Neural crest cell (in vitro differentiated cells): ENCODE measurements around the gene SIAH3. TPM values are rescaled to one million over a fixed set of nuclear protein-coding genes. Genes with fewer than 3 reads are reported as not detected.

Experiments
- DNase-seq: peaks from one replicate; pipeline ENCODE4 v3.0.0; 2021; ENCODE audit warnings: low read depth, mixed read lengths, low spot score
- H3K27ac Mint-ChIP-seq: one replicate; pipeline ENCODE4 v1.8.0; 2021; ENCODE audit warnings: mild to moderate bottlenecking, mixed read lengths; ENCODE audit not compliant: unreplicated experiment
- H3K27me3 Mint-ChIP-seq: 2 replicates; pipeline ENCODE4 v1.8.0; 2021; ENCODE audit warnings: low read depth, mild to moderate bottlenecking, mixed read lengths
- H3K36me3 Mint-ChIP-seq: 2 replicates; pipeline ENCODE4 v1.8.0; 2021; ENCODE audit warnings: low read depth, mild to moderate bottlenecking, mixed read lengths
- H3K4me1 Mint-ChIP-seq: 2 replicates; pipeline ENCODE4 v1.8.0; 2021; ENCODE audit warnings: mixed read lengths
- H3K4me3 Mint-ChIP-seq: one replicate; pipeline ENCODE4 v1.8.0; 2021; ENCODE audit warnings: mild to moderate bottlenecking, mixed read lengths
- H3K9me3 Mint-ChIP-seq: 2 replicates; pipeline ENCODE4 v1.8.0; 2021; ENCODE audit warnings: mixed read lengths
- CTCF ChIP-seq: fragments of 200-600 bp; sonication (generic); conservative IDR thresholded peaks from 2 replicates; pipeline ENCODE4 v1.5.0; 2021; ENCODE audit warnings: antibody characterized with exemption, mild to moderate bottlenecking
- total RNA-seq: library from RNA; stranded (reverse); gene quantifications from 2 replicates; pipeline ENCODE4 v1.2.1, GENCODE V29; 2021

The SIAH3 gene
- total RNA-seq, 1 donor from 2014 or later = 0.42 TPM

DNA sequence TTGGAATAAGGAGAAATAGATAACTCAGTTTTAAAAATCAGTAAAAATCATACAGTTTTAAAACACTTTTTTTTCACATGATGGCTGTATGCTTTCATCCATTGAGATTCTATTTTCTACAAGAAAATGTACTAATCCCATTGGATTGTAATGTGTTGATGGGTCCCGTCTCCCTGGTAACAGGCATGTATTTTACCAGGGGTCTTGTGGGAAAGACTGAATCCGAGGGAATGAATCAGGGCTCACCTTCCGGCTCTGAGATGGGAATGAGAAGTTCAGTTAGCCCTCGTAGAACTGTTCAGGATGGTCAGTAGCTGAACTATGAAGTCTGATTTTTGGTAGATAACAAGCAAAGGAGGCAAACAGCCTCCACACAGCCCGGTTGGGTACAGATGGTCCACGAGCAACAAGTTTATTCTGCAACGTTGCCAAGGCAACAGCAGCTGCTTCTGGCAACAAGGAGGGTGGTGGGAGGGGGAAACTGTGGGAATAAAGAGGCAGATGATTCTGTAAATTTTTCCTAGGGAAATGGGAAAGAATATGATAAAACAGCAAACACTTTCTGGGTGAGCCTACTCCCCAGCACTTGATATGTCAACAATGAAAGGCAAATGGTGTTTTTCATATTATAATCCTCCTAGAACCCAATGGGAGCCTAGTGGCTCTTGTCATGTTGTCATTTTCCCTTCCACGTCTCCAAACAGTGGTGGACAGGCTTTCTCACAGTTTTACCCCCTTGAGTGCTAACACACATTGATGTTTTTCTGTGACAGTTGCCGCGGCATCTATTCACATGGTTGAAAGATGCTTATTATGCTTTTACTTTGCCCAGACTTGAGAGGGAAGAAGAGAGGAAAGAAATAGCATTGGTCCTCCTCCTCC lies 12.4 kb upstream of the SIAH3 start:
- Mint-ChIP-seq H3K9me3 (peaks cover 3% of the 10 kb centered on the region), H3K27ac (peak overlapping the region; percentile 80), H3K4me3 (no peak overlapping the region), H3K36me3 (no peaks in the 10 kb centered on the region), H3K4me1 (peaks cover 18% of the 10 kb centered on the region), H3K27me3 (peaks cover 3% of the 10 kb centered on the region)
- DNase-seq = no peak
- TF ChIP-seq CTCF = no peak

DNA sequence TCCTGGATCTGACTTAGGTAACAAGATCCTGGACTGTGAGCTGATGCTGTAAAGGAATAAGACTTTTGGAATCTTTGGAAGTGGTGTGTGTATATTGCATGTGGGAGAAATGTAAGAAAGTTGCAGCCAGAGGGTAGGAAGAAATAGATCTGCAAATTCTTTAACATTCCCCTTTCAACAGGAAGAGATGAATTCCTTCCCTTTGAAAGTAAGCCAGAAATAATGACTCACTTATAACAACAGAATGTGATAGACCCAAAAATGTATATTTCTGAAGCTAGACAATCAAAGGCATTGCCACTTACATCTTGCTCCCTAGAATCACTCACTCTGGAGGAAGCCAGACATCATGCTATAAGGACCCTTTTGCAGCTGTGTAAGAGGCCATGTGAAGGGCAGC lies 9.8 kb upstream of the SIAH3 start:
- Mint-ChIP-seq H3K27ac (no peak overlapping the region), H3K9me3 (peaks cover 3% of the 10 kb centered on the region), H3K4me3 (no peak overlapping the region), H3K27me3 (peaks cover 3% of the 10 kb centered on the region), H3K4me1 (peaks cover 19% of the 10 kb centered on the region), H3K36me3 (no peaks in the 10 kb centered on the region)
- no peak for TF ChIP-seq CTCF
- DNase-seq = no peak

DNA sequence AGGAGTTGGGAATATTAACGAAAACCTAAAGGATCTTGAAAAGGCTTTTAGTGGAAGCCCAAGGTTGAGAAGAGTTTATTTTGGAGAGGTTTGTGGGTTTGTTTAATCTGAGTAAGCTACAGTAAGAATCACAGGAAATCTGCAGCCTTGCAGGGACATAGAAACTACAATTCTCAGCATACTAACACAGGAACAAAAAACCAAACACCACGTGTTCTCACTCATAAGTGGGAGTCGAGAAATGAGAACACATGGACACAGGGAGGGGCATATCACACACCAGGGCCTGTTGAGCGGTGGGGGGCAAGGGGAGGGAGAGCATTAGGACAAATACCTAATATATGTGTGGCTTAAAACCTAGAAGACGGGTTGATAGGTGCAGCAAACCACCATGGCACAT lies 8.7 kb upstream of the SIAH3 start:
- H3K27ac Mint-ChIP-seq = no peak overlapping the region
- TF ChIP-seq CTCF = no peak
- H3K27me3 Mint-ChIP-seq = peaks cover 3% of the 10 kb centered on the region
- H3K4me3 Mint-ChIP-seq = no peak overlapping the region
- H3K4me1 Mint-ChIP-seq = peaks cover 19% of the 10 kb centered on the region
- no peak for DNase-seq
- peaks cover 5% of the 10 kb centered on the region for H3K9me3 Mint-ChIP-seq
- H3K36me3 Mint-ChIP-seq = no peaks in the 10 kb centered on the region

DNA sequence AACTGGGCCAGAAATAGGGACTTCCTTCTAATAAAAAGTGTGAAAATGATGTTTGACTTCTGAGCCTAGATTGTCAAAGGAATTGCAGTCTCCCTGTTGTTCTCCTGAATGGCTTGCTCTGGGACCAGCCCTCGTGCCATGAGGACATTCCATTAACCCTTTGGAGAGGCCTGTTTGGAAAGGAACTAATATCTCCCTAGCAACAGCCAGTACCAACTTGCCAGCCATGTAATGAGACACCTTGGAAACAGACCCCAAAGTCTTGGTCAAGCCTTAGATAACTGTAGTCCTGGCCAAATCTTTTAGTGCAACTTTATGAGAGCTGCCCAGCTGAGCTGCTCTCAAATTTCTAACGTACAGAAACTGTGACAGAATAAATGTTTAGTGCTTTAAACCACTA lies 8.2 kb upstream of the SIAH3 start:
- peaks cover 19% of the 10 kb centered on the region for H3K4me1 Mint-ChIP-seq
- no peak for TF ChIP-seq CTCF
- no peak for DNase-seq
- H3K27ac Mint-ChIP-seq = no peak overlapping the region
- peaks cover 5% of the 10 kb centered on the region for H3K9me3 Mint-ChIP-seq
- no peak overlapping the region for H3K4me3 Mint-ChIP-seq
- peaks cover 3% of the 10 kb centered on the region for H3K27me3 Mint-ChIP-seq
- no peaks in the 10 kb centered on the region for H3K36me3 Mint-ChIP-seq

DNA sequence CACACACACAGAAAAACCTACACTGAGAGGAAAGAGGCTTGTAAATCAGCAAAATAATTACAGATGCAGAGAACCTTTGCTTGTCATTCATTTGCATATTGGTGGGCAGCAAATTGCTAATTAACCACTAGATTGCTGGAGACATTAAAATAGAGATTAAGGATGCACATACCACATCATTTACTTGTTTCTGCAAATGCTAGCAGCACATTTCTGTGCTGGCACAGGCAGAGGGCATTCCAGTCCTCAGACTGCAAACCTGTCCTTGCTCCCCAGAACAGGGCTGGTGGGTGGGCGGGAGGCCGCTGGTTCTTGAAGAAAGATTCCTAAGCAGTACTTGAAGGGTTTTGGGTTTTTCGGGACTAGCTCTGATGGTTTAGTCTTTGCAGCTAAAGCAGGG lies 941 bp upstream of the SIAH3 start:
- Mint-ChIP-seq H3K27me3 (peaks cover 57% of the 10 kb centered on the region), H3K4me3 (no peak overlapping the region), H3K4me1 (peaks cover 33% of the 10 kb centered on the region), H3K9me3 (peaks cover 2% of the 10 kb centered on the region), H3K27ac (no peak overlapping the region), H3K36me3 (no peaks in the 10 kb centered on the region)
- no peak for TF ChIP-seq CTCF
- DNase-seq = no peak
